SH-SY5Y (cell line): ENCODE results near the gene NENF.

Experiments
- GATA2 ChIP-seq: IDR thresholded peaks from 2 replicates; pipeline ENCODE4 v1.6.1; 2011; ENCODE audit warnings: mild to moderate bottlenecking, low read depth, low read length
- GATA3 ChIP-seq: IDR thresholded peaks from 2 replicates; pipeline ENCODE4 v1.6.1; 2011; ENCODE audit warnings: low read depth, mild to moderate bottlenecking, low read length, moderate library complexity

DNA sequence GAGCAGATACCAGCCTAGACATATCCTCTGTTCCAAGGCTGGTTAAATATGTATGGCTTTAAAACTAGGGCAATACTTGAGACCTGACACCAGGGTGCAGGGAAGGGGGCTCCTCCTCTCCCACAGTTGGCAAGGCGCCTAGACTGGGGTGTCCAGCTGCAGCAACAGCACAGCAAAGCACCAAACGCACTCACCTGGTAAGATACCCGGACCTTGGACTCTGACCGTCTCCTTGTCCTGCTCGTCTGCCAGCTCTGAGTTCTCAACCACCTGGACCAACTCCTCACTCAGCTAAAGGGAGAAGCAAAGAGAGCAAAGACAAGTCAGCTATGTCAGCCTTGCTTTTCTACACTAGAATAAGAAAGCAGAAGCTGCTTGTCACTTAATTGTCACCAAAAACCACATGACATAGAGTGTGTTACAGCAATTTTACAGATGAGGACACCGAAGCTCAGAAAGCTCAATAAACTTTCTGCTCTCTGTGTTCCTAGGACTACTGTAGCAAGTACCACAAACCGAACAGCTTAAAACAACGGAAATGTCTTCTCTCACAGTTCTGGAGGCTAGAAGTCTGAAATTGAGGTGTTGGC, 22.4 kb upstream of the NENF start:
- TF ChIP-seq GATA3 = no peak
- TF ChIP-seq GATA2 = no peak
